ENCODE results near the gene PILRA.
"Not testable (repeated sequence)": the region's sequence is repeated elsewhere in the genome, so short reads cannot be mapped to it uniquely, and the experiment has no call there.

Gene PILRA

GRCh38 chr7:100373261-100373831, at the start of gene PILRA:
TSS of gene PILRA (plus strand) at chr7:100373487. CDS start at chr7:100373657, 170 bp downstream.
- no peak for TF ChIP-seq CTCF (IDR thresholded peaks at IDR 0.05; ENCODE audit: insufficient read depth, missing control alignments)
- FAIRE-seq (no peak), DNase-seq (ENCODE audit: insufficient read length, low spot score) (no peak)

GRCh38 chr7:100324194-100324593, 49.1 kb upstream of the PILRA start:
- not testable (repeated sequence) for FAIRE-seq; DNase-seq (ENCODE audit: insufficient read length, low spot score)

GRCh38 chr7:100325671-100326070, 47.6 kb upstream of the PILRA start:
- not testable (repeated sequence) for FAIRE-seq

GRCh38 chr7:100326914-100327313, 46.4 kb upstream of the PILRA start:
- DNase-seq (ENCODE audit: insufficient read length, low spot score); FAIRE-seq: not testable (repeated sequence)

More at GRCh38 chr7:100325671-100326070, 47.6 kb upstream of the PILRA start:
- DNase-seq (ENCODE audit: insufficient read length, low spot score), result not testable (repeated sequence)

- peak; percentile 46 for DNase-seq (ENCODE audit: insufficient read length, low spot score)
- not testable (repeated sequence) for FAIRE-seq
Observed at GRCh38 chr7:100335566-100336466, 37.5 kb upstream of the PILRA start.

- DNase-seq (ENCODE audit: insufficient read length, low spot score); FAIRE-seq: not testable (repeated sequence)
Observed at GRCh38 chr7:100338083-100338696, 35.1 kb upstream of the PILRA start.

- DNase-seq (ENCODE audit: insufficient read length, low spot score); FAIRE-seq: not testable (repeated sequence)
Observed at GRCh38 chr7:100341286-100341685, 32.0 kb upstream of the PILRA start.

GRCh38 chr7:100342765-100343164, 30.5 kb upstream of the PILRA start:
- FAIRE-seq, result no peak
- TF ChIP-seq CTCF (IDR thresholded peaks at IDR 0.05; ENCODE audit: insufficient read depth, missing control alignments), result no peak
- DNase-seq (ENCODE audit: insufficient read length, low spot score), result no peak

- not testable (repeated sequence) for FAIRE-seq; DNase-seq (ENCODE audit: insufficient read length, low spot score)
Observed at GRCh38 chr7:100344124-100344559, 29.1 kb upstream of the PILRA start.

- FAIRE-seq; DNase-seq (ENCODE audit: insufficient read length, low spot score): not testable (repeated sequence)
- peak; percentile 41 for TF ChIP-seq CTCF (IDR thresholded peaks at IDR 0.05; ENCODE audit: insufficient read depth, missing control alignments)
Observed at GRCh38 chr7:100344560-100345287, 28.6 kb upstream of the PILRA start.
